Brain microvascular endothelial cell (primary cell): ENCODE results near the gene NUDT10.

Experiments
- DNase-seq: peaks from one replicate; pipeline ENCODE4 v3.0.0-alpha.2; 2020
- H3K27ac ChIP-seq: fragments of 250-450 bp; sonication (Bioruptor Pico); 2 replicates; pipeline ENCODE4 v1.5.1; 2020; ENCODE audit warnings: mild to moderate bottlenecking, moderate library complexity
- H3K27me3 ChIP-seq: fragments of 250-450 bp; sonication (Bioruptor Pico); replicated peaks from 2 replicates; pipeline ENCODE4 v1.5.1; 2020; ENCODE audit warnings: mild to moderate bottlenecking
- H3K36me3 ChIP-seq: fragments of 250-450 bp; sonication (Bioruptor Pico); replicated peaks from 2 replicates; pipeline ENCODE4 v1.5.1; 2020; ENCODE audit warnings: mild to moderate bottlenecking
- H3K4me3 ChIP-seq: 2 replicates; pipeline ENCODE4 v1.5.1; 2011; ENCODE audit warnings: low read depth, mild to moderate bottlenecking, control low read depth, low read length, moderate library complexity
- in situ Hi-C: cut with HindIII; loops from 2 replicates; pipeline ENCODE4 v1.10.0; 2017; ENCODE audit warnings: low sequenced_read_pairs, low pct_ligation_motif_present
- TF ChIP-seq, protein P1 (sequence below): IDR thresholded peaks from 2 replicates; pipeline ENCODE4 v1.5.1; 2011; ENCODE audit warnings: low read depth, mild to moderate bottlenecking, moderate library complexity, low read length, control low read depth, inconsistent platforms; ENCODE audit errors: missing control alignments

NUDT10 gene

GRCh38 chrX:51336584-51336983 is 4.0 kb downstream of the NUDT10 start:
- Histone ChIP-seq H3K4me3 (no peak overlapping the region), H3K27ac (no peak overlapping the region), H3K36me3 (no peaks in the 10 kb centered on the region), H3K27me3 (no peaks in the 10 kb centered on the region)
- TF ChIP-seq, protein P1, sequence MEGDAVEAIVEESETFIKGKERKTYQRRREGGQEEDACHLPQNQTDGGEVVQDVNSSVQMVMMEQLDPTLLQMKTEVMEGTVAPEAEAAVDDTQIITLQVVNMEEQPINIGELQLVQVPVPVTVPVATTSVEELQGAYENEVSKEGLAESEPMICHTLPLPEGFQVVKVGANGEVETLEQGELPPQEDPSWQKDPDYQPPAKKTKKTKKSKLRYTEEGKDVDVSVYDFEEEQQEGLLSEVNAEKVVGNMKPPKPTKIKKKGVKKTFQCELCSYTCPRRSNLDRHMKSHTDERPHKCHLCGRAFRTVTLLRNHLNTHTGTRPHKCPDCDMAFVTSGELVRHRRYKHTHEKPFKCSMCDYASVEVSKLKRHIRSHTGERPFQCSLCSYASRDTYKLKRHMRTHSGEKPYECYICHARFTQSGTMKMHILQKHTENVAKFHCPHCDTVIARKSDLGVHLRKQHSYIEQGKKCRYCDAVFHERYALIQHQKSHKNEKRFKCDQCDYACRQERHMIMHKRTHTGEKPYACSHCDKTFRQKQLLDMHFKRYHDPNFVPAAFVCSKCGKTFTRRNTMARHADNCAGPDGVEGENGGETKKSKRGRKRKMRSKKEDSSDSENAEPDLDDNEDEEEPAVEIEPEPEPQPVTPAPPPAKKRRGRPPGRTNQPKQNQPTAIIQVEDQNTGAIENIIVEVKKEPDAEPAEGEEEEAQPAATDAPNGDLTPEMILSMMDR = peak; percentile 57
- in situ Hi-C loops = no loop called here
- peak; percentile 44 for DNase-seq

DNA sequence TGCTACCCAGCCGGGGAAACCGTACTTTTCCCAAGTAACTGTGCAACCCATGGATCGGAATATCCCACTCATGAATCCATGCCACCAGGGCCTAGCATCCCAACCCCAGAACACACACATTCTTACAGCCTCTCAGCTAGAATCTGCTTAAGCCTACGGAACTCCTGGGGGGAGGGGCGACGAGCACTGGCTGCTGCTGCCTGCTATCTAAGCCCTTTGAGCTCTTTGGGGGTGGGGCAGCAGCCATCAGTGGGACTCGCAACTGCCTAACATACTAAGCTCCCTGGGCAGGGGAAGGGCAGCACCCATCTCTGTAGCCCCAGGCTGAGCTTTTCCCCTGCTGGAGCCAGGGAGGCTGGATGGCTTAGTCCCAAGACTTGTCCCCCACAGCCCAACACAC is 28.6 kb downstream of the NUDT10 start:
- TF ChIP-seq, protein P1 = no peak
- Histone ChIP-seq H3K36me3 (no peaks in the 10 kb centered on the region), H3K27me3 (no peaks in the 10 kb centered on the region), H3K4me3 (no peak overlapping the region), H3K27ac (no peak overlapping the region)
- in situ Hi-C loops = no loop called here
- DNase-seq = no peak

- DNase-seq = no peak
- Histone ChIP-seq H3K36me3 (no peaks in the 10 kb centered on the region), H3K4me3 (no peak overlapping the region), H3K27me3 (no peaks in the 10 kb centered on the region), H3K27ac (no peak overlapping the region)
- in situ Hi-C loops = no loop called here
- TF ChIP-seq, protein P1 = no peak
Measured at GRCh38 chrX:51376672-51377071, 44.0 kb downstream of the NUDT10 start.
